Glomerular visceral epithelial cell (primary cell): ENCODE results near the gene MIAT.
A peak's percentile ranks its signal among the peaks of the same experiment; 100 is the strongest.

Source experiments
- DNase-seq: peaks from one replicate; pipeline ENCODE4 v3.0.0-alpha.2; 2016; ENCODE audit errors: extremely low spot score

MIAT gene

GRCh38 chr22:26669060-26669481 is 11.7 kb downstream of the MIAT start:
- peak; percentile 36 for DNase-seq

GRCh38 chr22:26670459-26670858 is 13.1 kb downstream of the MIAT start:
- no peak for DNase-seq

GRCh38 chr22:26671317-26672059 is 14.1 kb downstream of the MIAT start:
- peak; percentile 79 for DNase-seq

GRCh38 chr22:26672060-26672471 is 14.7 kb downstream of the MIAT start:
- no peak for DNase-seq

GRCh38 chr22:26672590-26673468 is 15.4 kb downstream of the MIAT start:
- DNase-seq: peak; percentile 93

- DNase-seq: no peak
Observed at GRCh38 chr22:26673486-26673885, 16.1 kb downstream of the MIAT start.

GRCh38 chr22:26674211-26675190 is 17.1 kb downstream of the MIAT start:
- DNase-seq: peak; percentile 11

- DNase-seq: no peak
Observed at GRCh38 chr22:26675687-26676268, 18.4 kb downstream of the MIAT start.

GRCh38 chr22:26677217-26677616 is 19.8 kb downstream of the MIAT start:
- no peak for DNase-seq

- peak; percentile 79 for DNase-seq
Observed at GRCh38 chr22:26679003-26679629, 21.7 kb downstream of the MIAT start.

GRCh38 chr22:26680485-26680884 is 23.1 kb downstream of the MIAT start:
- no peak for DNase-seq

GRCh38 chr22:26681395-26681821 is 24.0 kb downstream of the MIAT start:
- DNase-seq: peak; percentile 95

GRCh38 chr22:26684168-26684567 is 26.8 kb downstream of the MIAT start:
- DNase-seq: no peak

- DNase-seq: no peak
Observed at GRCh38 chr22:26685601-26686000, 28.2 kb downstream of the MIAT start.

- DNase-seq: no peak
Observed at GRCh38 chr22:26687439-26687838, 30.1 kb downstream of the MIAT start.

GRCh38 chr22:26689513-26690301 is 32.3 kb downstream of the MIAT start:
- no peak for DNase-seq

- no peak for DNase-seq
Observed at GRCh38 chr22:26690654-26691376, 33.4 kb downstream of the MIAT start.

GRCh38 chr22:26691377-26691716 is 34.0 kb downstream of the MIAT start:
- no peak for DNase-seq

- DNase-seq: no peak
Observed at GRCh38 chr22:26692215-26692614, 34.8 kb downstream of the MIAT start.
